SK-N-MC (cell line): Measurements from ENCODE around the gene PRPS2.

Experiments used
- EZH2 ChIP-seq: fragments of 200-600 bp; sonication (generic); IDR thresholded peaks from one replicate; pipeline ENCODE4 v1.6.1; 2017; ENCODE audit warnings: antibody characterized with exemption
- FOXP2 ChIP-seq: optimal IDR thresholded peaks from 2 replicates; pipeline ENCODE3; 2011; ENCODE audit warnings: mild to moderate bottlenecking, moderate library complexity; ENCODE audit not compliant: insufficient read depth; ENCODE audit errors: extremely low read length, control extremely low read depth
- POLR2AphosphoS5 ChIP-seq: IDR thresholded peaks from 2 replicates; pipeline ENCODE4 v1.6.1; 2012; ENCODE audit warnings: mild to moderate bottlenecking, low read depth, low read length, borderline replicate concordance

GRCh38 chrX:12767856-12768255, 23.4 kb upstream of the PRPS2 start:
- TF ChIP-seq EZH2 (no peak), POLR2AphosphoS5 (no peak), FOXP2 (no peak)
